IPS-11a (cell line): ENCODE measurements around the gene NRP2.

Experiments
- H3K4me3 ChIP-seq: one replicate; pipeline ENCODE4 v1.5.1; 2013; ENCODE audit warnings: low read depth, low read length, control low read depth

Gene NRP2

GRCh38 chr2:205728366-205728765 is 46.1 kb downstream of the NRP2 start:
- H3K4me3 ChIP-seq, result no peak overlapping the region

DNA sequence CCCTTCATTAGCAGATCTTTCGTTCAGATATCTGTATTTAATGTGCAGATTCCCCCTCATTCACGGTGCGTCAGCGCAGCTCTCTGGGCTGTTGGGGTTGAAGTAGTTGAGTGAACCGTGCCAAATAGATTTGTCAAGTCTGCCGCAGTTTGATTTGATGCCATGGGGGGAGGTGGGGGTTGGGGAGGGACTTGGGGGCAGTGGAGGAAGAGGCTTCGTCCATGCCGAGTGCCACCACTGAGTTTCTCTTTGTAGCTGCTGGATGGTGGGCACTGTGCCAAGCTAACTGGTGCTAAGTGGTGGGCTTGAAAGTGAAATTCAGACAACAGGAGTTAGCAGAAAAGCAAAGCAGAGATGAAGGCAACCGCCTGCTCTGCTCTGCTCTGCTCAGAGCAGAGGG is 47.9 kb downstream of the NRP2 start:
- no peak overlapping the region for H3K4me3 ChIP-seq

GRCh38 chr2:205730701-205731582 is 48.6 kb downstream of the NRP2 start:
- no peak overlapping the region for H3K4me3 ChIP-seq

- no peak overlapping the region for H3K4me3 ChIP-seq
Measured at GRCh38 chr2:205731583-205731981, 49.3 kb downstream of the NRP2 start.

- no peak overlapping the region for H3K4me3 ChIP-seq
Measured at GRCh38 chr2:205732314-205732713, 50.0 kb downstream of the NRP2 start.

GRCh38 chr2:205733082-205733481 is 50.8 kb downstream of the NRP2 start:
- H3K4me3 ChIP-seq, result no peak overlapping the region

DNA sequence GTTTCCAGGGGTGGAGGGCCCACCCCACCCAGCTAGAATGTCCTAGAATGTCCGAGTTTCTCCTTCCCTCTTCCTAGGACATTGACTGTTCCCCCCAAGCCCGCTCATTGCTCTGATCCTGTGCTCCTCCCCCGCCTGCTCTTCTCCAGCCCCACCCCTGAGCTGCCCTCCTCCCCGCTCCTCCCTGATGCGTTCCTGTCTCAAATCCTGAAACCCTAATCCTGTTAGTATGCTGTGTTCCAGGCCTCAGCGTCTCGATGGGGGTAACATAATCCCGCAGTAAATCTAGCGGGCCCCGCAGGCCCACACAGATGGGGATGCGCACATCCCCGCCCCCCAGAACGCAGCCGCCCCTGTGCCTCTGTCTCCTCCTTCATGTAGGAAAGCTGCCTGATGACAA is 51.3 kb downstream of the NRP2 start:
- H3K4me3 ChIP-seq, result no peak overlapping the region

DNA sequence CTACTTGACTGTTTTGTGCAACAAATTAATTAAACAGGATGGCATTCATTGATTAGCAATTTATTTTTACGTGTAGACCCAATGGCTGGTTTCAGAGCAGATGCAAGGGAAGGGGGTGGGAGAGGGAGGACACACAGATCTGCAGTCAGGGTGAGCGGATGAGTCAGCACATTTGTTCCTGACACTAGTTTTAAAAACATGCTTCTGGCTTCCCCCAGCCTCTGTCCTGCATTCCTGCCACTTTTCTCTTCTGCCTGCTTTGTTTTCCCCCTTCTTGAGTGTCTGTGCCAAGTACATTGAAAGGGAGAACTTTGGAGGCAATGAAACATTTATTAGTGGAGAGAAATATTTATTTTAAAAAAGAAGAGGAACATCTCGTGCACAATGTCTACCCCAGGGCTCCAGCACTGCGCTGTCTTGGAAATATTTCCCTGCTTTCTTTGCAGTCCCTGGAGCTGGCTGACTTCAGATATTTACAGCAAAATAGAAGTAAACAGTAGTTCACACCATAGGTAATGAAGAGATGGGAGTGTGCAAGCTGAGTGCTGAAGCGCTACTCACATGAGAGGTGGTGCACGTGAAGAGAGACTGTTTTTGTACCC is 52.2 kb downstream of the NRP2 start:
- no peak overlapping the region for H3K4me3 ChIP-seq

GRCh38 chr2:205738117-205738968 is 56.0 kb downstream of the NRP2 start:
- no peak overlapping the region for H3K4me3 ChIP-seq

DNA sequence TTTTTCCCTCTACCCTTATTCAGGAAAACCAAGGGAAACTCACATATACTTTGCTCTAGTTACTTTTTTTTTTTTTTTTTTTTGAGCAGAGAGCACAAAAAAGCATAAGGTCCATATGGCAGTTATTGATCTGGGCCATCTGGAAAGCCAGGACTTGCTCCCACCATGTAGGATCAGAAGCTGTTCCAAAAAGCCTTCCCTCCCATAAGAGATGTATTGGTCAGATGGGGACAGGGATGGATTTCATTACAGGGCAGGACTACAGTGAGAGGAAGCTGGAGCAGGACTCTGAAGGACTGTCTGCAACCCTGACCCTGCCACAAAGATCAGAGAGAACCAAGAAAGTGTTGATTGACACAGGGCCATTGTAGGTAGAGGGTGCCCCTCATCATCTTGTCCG is 57.3 kb downstream of the NRP2 start:
- no peak overlapping the region for H3K4me3 ChIP-seq

DNA sequence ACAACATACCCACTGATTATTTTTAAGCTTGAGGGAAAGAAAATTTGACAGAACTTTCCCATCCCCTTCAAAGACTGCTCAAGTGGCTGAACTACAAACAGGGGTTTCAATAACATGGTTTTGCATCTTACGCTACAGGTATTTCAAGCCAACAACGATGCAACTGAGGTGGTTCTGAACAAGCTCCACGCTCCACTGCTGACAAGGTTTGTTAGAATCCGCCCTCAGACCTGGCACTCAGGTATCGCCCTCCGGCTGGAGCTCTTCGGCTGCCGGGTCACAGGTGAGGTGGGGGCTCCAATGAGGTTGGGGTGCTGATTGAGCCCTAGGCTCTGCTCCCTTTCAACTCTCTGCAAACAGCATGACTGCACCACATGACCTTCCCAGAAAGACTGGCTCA is 58.1 kb downstream of the NRP2 start:
- no peak overlapping the region for H3K4me3 ChIP-seq

DNA sequence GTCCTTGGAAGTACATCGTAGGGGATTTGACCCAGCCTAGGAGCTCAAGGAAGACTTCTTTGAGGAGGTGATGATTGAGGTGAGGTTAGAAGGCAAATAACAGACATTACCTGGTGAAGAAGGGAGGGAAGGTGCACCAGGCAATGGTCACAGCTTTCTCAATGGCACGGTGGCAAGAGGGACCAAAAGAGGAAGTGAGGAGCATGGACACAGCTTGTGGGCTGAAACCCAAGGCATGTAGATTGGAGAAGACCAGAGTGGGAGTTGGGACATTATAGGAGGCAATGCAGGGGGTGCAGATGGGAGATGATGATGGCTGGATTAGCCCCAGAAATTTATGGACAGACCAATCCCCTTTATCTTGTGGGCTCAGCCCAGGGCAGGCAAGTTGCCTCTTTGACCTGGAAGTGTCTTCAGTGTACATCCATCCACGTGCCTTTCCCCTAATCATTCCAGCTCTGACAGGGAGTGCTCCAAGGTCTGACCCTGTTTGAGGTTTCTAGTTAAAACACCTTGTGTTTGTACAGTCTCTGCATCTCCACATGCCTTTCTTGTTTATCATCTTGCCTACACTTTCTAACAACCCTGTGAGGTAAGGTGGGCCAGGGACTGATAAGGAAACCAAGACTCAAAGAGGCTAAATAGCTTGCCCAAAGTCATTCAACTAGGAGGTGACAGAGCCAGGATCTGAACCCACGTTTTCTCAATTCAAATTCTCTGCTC is 59.1 kb downstream of the NRP2 start:
- no peak overlapping the region for H3K4me3 ChIP-seq

DNA sequence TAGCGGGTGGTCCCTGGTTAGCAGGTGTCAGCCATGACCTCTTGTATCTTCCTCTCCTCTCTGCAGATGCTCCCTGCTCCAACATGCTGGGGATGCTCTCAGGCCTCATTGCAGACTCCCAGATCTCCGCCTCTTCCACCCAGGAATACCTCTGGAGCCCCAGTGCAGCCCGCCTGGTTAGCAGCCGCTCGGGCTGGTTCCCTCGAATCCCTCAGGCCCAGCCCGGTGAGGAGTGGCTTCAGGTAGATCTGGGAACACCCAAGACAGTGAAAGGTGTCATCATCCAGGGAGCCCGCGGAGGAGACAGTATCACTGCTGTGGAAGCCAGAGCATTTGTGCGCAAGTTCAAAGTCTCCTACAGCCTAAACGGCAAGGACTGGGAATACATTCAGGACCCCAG is 60.8 kb downstream of the NRP2 start:
- no peak overlapping the region for H3K4me3 ChIP-seq

DNA sequence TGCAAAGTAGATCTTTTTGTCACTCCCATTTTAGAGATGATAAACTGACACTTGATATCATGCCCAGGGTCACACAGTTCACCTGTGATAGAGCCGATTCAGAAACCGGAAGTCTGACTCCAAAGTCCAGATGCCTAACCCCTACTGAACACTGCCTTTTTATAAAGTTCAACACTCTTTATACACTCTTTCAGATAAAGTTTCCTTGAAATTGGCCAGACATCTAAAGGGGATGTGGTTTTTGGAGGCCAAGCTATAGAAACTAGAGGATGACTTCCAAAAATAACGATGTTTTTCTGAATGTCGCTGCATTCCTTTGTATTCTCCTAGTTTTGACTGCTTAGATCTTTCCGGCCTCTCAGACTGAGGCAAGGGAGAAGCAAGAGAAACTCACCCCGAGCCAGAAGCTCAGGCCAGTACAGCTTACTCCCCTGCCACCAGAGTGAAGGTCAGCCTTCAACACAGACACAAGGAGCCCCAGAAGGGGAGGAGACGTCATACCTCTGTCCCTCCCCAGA is 61.8 kb downstream of the NRP2 start:
- H3K4me3 ChIP-seq, result no peak overlapping the region

- H3K4me3 ChIP-seq, result no peak overlapping the region
Measured at GRCh38 chr2:205745661-205746419, 63.5 kb downstream of the NRP2 start.

DNA sequence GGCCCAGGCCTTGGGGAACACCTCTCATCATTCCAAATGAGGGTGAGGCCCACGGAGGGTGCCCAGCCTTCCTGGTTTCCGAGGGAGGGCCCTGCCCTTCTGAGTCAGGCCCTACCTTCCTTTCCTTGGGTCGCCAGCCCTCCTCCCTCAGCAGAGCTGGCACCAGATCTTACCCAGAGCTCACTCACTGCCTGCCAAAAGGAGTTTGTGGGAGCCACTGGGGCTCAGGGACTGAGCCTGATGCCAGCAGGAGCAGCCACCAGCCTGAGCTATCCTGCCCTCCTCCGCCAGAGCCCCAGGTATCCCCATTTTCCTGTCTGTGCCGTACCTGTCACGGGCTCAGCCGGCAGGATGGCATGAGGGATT is 64.1 kb downstream of the NRP2 start:
- no peak overlapping the region for H3K4me3 ChIP-seq

DNA sequence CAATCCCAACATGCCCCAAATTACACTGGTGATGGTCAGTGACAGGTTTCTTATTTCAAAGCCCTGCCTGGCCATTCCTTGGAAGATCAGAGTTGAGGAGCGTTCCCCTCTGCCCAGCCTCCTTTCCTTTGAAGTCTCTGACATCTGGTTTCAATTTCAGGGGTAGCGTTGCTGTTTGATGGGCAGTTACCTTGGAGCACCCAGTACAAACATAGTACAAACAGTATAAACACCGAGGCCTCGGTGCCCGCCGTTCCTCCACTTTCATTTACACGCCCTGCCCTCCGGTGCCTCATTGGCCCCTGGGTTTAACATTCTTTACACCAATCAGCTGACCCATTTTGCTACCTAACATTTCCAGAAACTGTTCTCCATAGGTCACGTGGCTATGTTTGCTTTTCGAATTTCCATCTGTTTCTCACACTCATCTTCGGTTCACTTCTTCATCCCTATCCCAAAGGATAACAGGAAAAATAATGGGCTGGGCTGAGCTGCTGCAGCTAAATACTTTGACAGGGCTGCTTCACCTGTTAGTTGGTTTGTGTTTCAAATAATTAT is 65.6 kb downstream of the NRP2 start:
- H3K4me3 ChIP-seq, result no peak overlapping the region

DNA sequence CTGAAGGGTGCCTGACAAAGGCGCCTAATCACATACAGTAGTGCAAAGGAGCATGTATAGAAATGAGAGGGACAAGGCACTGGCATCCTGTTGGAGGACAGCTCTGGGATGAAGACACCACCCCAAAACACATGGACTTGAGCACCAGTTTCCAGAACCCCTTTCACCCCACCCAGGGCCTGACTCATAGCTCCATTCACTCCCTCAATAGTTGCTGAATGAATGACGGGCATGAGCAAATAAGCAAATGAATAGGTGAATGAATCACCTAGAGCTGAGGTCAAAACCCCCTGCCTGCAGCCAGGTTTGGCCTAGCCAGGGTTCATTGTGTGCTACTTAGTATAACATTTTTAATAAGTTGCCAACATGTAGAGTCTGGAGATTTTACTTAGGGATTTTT is 66.3 kb downstream of the NRP2 start:
- H3K4me3 ChIP-seq, result no peak overlapping the region

- no peak overlapping the region for H3K4me3 ChIP-seq
Measured at GRCh38 chr2:205749078-205749477, 66.8 kb downstream of the NRP2 start.

DNA sequence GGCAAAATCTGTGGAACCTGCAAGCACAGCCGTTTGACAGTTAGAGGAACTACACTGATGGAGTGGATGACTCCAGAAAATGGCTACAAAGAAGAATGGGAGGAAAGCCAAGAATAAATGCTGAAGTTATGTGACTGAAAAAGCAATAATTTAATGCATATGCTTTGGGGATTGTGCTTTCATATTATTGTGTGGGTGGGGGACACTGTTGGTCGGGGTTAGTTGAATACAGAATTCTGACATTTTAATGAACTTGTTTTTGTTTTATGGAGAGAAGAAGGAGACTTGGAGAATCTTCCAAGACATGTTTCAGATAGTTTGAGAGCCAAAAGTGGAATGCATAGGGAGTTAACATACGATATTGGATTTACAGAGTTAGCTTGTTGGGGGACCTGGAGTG is 68.5 kb downstream of the NRP2 start:
- H3K4me3 ChIP-seq, result no peak overlapping the region
